HG03469 (cell line): ENCODE results near the gene DOCK8.

ENCODE experiments used
- ATAC-seq: cut with Tn5 transposase; IDR thresholded peaks from one replicate; pipeline ENCODE4 v1.9.1; 2021; ENCODE audit warnings: mild to moderate bottlenecking, moderate library complexity, moderate number of reproducible peaks; ENCODE audit not compliant: unreplicated experiment

The DOCK8 gene

DNA sequence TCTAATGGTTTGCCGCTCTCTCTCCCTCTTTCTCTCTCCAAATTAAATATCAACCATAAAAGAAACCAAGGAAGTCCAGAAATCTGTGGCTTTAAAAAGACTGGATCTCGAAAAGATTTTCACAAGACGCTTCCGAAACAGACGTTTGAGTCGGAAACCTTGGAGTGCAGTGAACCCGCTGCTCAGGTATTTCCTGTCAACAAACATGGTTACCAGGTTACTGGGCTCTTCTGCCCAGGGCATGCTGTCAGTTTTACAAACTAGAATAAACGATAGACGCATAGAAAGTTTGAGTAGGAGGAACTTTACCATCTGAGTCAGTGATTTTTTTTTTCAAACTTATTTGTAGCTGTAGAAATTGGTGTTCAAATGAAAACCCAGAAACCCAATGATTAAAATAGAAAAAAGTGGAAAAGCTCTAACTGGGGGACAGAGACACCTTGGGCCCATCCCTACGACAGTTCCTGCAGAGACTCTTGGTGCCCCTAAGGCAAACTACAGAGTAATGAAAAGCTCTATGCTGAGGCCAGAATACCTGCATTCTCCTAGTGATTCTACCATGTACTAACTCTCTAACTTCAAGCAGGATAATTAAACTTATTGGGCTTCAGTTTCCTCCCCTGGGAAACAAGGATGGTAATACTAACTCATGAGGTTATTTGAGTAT lies 90.0 kb downstream of the DOCK8 start:
- ATAC-seq, result no peak

DNA sequence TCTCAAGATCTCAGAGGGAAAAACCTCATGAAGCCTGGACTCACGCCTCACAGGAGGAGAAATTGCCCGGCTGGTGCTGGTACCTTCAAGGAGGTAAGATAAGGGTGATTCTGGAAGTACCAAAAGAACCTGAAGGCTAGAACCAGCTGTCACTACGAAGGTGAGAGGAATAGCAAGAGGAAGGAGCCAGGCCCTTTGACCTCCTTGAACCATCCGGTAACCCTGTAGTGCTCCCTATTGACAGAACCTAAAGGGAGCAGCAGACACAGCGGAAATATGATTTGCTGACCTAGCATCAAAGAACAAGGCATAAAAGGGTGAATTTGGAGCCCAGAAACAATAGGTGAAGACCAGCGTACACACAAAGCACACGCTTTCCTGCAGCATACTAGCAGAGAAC lies 92.2 kb downstream of the DOCK8 start:
- ATAC-seq, result no peak

DNA sequence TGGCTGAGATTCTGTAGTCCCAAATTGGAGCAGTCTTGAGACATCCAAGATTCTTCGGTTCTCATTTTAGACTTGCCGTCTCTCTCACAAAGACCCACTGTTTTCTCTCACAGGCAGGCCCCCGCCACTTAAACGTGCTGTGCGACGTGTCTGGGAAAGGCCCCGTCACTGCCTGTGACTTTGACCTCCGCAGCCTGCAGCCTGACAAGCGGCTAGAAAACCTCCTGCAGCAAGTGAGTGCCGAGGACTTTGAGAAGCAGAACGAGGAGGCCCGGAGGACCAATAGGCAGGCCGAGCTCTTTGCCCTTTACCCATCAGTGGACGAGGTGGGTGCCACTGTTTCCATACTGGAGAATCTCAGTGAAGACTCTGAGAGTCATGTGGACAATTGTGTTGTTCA lies 97.2 kb downstream of the DOCK8 start:
- no peak for ATAC-seq

DNA sequence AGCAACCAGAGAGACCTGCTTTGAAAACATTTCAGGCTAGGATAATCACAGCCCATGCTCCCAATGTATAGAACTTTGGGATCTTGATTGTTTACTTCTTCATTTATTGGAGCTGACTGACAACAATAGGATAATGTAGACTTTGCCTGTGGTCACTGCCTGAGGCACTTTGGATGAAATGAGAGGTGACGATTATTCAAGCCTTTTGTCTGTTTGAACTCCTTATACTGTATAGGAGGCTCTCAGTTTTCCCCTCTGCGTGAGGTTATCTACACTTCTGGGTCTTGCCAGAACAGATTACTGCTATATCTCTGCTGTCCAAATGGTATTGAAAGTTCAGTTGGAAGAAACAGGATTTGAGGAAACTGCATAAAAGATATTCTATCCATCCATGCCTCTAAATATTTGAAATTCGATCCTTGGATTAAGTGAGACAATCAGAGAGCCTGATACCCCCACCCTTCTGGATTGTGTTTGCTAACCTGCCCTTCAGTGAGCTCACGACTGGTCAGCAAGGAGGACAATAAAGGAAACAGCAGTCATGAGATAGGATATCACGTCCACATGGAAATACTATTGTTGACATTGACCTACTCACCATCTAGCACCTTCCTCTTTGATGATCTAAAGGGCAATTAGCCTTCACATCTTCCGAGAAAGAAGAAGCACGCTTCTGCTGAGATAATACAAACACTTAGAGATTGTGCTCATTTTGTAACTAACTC lies 98.1 kb downstream of the DOCK8 start:
- no peak for ATAC-seq

DNA sequence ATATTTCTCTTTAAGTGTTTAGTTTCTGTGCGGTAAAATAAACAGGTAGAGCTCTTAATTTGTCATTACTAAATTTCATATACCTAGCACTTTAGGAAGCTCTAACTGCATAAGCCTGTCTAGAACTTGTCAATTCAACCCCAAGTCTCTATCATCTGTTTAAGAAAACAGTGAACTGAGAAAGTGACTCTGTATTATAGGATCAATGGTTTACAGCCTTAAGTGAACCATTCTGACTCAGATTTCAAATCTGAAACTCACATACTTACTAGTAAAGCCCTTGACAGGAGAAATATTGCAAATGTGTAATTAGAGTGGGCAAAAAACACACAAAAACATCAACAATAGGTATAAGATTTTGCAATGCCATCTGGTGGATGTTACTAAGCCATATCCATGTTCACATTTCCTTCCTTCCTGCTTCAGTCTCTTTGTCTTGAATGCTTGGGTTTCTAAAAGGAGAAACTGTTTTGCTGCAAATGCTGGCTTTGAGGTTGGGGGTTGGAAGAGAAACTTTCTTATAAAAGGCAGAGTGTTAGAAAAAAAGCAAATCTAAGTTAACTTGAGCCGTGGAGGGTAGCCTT lies 101.8 kb downstream of the DOCK8 start:
- no peak for ATAC-seq

DNA sequence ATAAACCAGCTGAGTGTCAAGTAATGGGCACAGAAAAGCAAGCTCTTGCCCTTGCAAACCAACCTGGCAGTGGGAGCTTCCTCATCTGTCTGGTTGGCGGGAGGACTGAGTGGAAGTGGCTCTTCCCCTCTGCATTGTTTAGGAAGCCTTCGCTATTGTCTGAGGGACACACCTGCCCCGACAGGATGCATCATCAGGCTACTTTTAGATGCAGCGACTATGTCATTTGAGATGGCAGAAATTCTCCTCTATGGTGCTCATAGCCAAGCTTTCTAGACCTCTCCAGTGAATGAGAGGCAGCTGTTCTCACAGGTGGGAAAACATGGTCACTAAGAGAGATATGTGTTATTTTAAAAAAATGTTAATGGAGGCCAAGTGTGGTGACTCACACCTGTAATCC lies 104.0 kb downstream of the DOCK8 start:
- ATAC-seq, result no peak

DNA sequence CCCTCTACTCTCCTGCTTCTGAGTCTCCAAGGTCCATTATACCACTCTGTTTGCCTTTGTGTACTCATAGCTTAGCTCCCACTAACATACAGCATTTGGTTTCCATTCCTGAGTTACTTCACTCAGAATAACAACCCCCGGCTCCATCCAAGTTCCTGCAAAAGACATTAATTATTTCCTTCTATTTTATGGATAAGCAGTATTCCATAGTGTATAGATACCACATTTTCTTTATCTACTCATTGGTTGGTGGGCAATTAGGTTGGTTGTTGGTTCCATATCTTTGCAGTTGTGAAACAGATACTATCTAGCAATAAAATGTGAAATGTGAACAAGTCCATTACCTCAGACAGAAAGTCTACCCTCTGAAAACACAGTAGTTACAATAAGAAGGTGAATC lies 110.3 kb downstream of the DOCK8 start:
- ATAC-seq, result no peak

DNA sequence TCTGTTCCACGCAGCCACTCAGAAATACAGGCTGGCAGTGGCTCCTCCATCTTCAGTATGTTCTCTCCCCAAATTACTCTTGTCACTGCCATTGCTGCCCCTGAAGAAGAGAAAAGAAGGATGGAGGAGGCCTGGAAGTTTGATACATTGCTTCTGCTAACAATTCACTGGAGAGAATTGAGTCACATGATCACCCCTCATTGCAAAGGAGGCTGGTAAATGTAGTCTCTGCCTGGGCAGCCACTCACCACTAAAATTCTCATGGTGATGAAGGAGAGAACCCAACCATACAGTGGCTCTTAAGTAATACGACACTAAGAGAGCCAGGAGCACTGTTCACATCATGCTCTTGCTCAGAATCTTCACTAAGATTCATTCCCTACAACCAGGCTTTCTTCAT lies 112.0 kb downstream of the DOCK8 start:
- ATAC-seq, result no peak

DNA sequence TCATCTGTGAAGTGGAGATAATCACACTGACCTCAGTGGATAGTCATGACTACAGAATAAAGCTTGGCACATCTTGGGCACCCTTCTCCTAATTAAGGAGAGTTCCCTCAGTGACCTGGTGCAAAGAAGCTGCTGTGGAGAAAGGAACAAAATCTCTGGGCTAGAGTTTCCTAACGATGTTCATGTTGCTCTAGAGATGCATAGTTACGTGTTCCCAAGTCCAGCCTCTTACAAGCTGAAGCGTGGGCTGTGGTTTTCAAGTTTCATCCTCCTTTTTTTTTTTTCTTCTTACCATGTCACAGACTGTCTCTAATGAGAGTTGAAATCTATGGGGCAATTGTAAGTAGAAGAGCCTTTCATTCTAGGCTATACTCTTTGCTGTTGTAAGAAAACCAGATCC lies 113.8 kb downstream of the DOCK8 start:
- no peak for ATAC-seq

DNA sequence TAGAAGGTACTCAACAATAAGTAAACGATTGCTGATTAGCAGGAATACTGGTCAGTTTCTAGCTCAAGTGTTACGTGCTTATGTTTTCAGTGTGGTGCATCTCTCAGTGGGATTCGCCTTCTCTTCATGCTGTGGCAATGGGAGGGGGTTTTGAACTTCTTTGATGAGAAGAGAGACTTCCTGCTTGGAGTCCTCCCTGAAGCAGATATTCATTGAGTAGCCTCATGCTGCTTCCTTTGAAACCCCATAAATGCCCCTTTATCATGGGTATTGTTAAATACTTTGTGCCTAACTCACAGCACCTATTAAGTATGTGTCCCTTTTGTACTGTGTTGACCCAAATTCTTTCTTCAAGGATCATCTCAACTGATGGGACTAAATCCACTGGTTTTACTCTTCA lies 116.5 kb downstream of the DOCK8 start:
- ATAC-seq, result no peak

DNA sequence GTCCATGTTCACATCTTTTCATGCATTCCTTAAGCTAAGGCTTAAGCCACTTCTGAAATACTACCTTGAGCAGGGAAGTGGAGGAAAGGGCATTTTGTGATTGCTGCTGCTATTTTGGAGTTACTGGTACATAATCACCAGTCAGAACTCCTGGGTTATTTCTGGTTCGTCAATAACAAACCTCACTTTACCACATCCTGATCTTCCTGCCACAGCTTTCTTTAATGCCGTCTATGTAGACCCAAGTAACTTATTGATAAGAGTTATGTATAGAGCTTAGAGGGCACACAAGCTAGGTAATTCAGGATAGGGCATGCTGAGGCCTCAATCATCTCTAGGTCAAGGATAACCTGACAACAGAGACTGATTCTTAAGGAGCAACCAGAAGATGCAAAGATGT lies 120.7 kb downstream of the DOCK8 start:
- ATAC-seq, result no peak

DNA sequence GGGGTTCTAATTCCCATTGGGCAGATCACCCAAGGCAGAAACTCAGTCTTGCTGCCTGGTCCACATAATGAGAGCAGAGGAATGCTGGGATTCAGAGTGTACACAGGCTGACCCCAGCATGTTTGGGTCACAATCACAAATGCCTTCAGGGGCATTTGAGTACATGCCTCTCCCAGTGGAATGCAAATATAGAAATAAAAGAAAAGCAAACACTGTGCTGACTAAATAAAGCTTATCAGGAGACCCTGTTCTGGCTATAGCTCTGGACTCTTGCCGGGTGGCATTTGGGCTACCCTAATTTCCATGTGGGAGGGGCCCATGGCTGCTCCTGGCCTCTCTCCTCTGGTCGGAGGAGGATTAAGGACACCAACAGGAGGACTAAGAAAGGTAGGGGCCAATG lies 121.4 kb downstream of the DOCK8 start:
- ATAC-seq, result no peak

DNA sequence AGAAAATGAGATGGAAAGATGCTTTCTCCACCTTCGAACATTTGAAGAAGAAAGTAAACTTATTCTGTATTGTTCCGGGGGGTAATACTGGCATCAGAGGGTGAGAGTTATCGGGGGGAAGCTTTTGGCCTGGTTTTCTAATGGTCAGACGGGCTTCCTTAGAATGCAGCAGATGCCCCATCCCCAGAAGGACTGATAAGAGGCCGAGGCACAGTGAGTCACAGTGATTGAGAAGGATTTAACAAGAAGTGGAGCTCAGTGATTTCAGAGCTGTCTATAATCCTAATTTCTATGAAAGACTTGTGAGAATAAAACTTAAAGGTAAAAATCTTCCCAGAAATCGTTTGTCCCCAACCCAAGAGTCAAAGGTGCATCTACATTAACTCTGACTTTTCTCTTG lies 123.9 kb downstream of the DOCK8 start:
- no peak for ATAC-seq

DNA sequence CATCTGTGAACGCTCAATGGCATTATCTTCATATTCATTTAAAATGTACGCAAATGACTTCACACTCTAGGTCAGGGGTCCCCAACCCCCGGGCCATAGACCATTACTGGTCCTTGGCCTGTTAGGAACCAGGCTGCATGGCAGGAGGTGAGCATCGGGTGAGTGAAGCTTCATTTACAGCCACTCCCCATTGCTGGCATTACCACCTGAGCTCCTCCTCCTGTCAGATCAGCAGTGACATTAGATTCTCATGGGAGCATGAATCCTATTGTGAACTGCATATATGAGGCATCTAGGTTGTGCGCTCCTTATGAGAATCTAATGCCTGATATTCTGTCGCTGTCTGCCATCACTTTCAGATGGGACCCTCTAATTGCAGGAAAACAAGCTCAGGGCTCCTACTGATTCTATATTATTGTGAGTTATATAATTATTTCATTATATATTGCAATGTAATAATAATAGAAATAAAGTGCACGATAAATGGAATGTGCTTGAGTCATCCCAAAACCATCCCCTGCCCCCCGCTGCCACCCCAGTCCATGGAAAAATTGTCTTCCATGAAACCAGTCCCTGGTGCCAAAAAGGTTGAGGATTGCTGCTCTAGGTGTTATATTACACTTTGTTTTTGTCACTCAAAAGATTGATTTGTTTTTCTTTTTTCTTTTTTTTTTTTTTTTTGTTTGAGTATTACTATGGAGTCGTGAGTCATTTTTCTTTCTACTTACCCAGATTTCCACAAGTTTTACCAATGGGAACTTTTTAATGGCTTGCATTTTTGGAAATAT lies 127.2 kb downstream of the DOCK8 start:
- ATAC-seq, result no peak

DNA sequence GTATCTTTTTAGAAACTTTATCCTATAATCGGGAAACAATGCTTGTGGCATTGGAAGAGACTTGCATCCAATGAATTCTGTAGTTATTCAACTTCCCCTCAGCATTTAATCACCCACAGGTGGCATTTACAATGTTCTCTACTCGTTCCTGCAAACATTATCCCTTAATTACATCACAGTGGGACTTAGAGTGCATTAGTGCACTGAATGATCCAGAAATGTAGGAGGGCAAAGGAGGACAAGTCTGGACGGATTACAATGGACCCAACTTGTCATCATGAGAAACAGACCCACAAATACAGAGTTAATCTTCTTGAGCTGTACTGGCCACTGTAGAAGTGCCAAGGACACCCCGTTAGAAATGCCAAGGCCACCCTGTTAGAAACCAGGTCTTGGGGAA lies 129.1 kb downstream of the DOCK8 start:
- no peak for ATAC-seq

DNA sequence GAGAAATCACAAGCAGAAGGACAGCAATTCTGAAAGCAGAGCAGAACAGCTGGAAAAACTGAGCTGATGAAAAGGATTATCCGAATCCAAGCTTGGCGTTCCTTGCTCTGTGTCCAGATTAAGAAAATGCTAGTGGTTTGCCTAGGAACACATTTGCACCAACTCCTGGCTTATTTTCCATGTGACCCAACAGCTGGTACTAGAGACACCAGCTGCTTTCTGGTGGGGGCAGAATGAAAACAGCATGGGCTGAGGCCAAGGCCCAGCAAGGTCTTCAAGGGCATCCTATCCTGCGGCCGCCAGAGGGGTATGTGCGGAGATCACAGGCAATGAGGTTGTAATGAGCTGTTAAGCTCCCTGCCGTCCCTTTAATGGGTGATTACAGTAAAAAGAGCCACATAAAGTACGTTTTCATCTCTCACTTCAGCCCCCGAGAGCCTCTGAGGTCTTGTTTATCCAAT lies 131.5 kb downstream of the DOCK8 start:
- no peak for ATAC-seq

DNA sequence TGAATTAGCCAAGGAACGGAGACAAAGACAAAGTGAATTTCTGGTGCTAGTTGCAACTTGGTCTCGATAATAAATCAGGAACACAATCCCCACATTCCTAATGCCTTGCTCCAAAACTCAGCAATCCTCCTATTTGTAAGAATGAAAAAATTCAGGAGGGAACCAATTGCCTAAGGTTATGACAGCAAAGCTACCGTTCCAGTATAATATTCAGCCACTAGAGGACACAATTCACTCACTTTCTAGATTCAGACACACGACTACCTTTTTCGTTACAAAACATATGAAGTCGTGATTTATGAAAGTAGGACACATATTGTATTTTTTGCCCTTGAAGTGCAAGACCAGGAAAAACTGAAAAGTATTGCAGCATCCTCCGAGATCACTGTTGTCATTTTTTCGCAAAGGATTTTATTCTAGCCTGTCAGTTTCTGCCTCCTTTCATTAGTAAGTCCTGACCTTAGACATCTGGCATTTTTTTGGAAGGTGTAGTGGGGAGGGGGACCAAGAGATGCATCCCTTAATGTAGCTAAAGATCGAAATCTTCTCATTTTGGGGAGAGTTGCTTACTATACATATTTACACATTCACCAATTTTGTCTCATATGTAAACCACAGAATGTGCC lies 133.1 kb downstream of the DOCK8 start:
- ATAC-seq, result no peak

DNA sequence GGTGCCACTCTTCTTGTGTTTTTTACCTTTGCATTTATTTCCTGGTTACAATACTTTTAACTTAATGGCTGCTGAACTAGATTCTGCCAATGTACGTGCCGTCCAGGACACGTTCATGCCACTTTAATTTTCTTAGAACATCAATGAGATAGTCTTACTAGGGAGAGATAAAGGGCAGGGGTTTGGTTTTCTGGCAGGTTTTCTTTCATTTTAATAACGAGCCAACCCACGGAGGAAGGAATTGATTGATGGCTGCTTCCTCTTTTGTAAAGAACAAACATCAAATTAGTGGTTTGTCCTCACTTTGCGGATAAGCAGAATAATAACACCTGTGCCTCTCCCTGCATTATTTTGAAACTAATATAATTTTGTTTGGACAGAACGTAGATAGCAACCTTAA lies 135.7 kb downstream of the DOCK8 start:
- ATAC-seq, result no peak

DNA sequence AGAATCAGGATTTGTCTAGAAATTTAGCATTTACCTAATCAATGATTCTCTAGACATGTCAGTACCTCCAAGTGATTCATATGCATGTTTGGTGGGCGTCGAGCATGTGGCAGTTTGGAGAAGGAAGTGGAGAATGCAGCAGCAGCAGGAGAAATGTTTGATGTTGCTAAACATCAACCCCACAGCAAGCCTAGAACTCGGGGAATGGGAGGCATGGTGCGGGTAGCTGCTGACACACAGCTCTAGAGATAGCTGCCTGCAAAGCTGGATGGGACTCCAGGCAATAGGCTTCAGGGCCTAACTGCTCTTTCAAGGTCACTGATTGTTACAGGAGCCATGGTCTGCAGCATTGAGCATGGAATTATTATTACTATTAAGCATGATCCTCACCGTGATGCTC lies 137.3 kb downstream of the DOCK8 start:
- no peak for ATAC-seq

DNA sequence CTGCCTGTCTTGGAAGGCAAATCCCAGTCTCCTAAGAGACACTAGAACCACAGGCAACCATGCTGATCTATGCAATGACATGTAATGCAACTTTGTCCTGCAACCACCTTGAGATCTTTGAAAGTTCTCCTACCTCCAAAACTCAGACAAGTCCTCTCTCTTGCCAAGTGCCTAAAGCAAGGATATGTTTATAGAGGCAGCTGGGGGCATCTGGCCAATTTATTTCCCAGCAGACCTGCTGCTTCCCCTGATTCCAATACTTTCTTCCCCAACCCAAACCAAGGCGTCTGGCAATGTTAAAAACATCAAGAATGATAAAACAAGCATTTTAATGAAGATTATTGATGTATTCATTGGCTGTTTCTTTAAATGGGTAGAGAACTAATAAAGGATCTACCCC lies 138.4 kb downstream of the DOCK8 start:
- ATAC-seq, result no peak

DNA sequence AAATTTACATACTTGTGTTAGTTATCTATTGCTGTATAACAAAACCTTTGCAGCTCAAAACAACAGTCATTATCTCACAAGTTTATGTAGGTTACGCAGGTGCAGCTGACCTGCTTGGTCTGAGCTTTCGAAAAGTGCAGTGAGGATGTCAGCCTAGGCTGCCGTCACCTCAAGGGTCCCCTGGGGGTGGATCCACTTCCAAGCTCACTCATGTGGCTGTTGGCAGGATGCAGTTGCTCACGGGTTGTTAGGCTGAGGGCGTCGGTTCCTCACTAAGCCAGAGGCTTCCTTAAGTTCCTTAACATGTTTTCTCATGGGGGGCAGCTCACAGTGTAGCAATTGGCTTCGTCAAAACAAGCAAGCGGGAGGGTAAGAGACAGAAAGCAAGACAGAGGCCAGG lies 139.8 kb downstream of the DOCK8 start:
- no peak for ATAC-seq
